HG02852 (cell line): ENCODE results near the gene ZEB2.

Experiments
- ATAC-seq: cut with Tn5 transposase; IDR thresholded peaks from one replicate; pipeline ENCODE4 v1.9.1; 2021; ENCODE audit warnings: mild to moderate bottlenecking, moderate library complexity; ENCODE audit not compliant: unreplicated experiment

ZEB2 gene

GRCh38 chr2:144529841-144530240, 9.9 kb upstream of the ZEB2 start:
- no peak for ATAC-seq

GRCh38 chr2:144528108-144528507, 8.2 kb upstream of the ZEB2 start:
- no peak for ATAC-seq

- no peak for ATAC-seq
Measured at GRCh38 chr2:144526831-144527230, 6.9 kb upstream of the ZEB2 start.

GRCh38 chr2:144524118-144525009, 4.4 kb upstream of the ZEB2 start:
- no peak for ATAC-seq

- ATAC-seq, result no peak
Measured at GRCh38 chr2:144523596-144524117, 3.7 kb upstream of the ZEB2 start.

- ATAC-seq, result no peak
Measured at GRCh38 chr2:144522897-144523595, 3.1 kb upstream of the ZEB2 start.

- ATAC-seq, result no peak
Measured at GRCh38 chr2:144522176-144522896, 2.4 kb upstream of the ZEB2 start.

GRCh38 chr2:144521686-144522085, 1.8 kb upstream of the ZEB2 start:
- no peak for ATAC-seq

- no peak for ATAC-seq
Measured at GRCh38 chr2:144520756-144521487, 1.0 kb upstream of the ZEB2 start.

- no peak for ATAC-seq
Measured at GRCh38 chr2:144519597-144519933, 354 bp downstream of the ZEB2 start.

GRCh38 chr2:144518748-144519596, 947 bp downstream of the ZEB2 start:
- ATAC-seq, result peak; percentile 40

GRCh38 chr2:144517866-144518747, 1.8 kb downstream of the ZEB2 start:
- ATAC-seq, result no peak

GRCh38 chr2:144516981-144517865, 2.7 kb downstream of the ZEB2 start:
- ATAC-seq, result peak; percentile 64

GRCh38 chr2:144516411-144516980, 3.4 kb downstream of the ZEB2 start:
- ATAC-seq, result peak; percentile 25

GRCh38 chr2:144515696-144516410, 4.1 kb downstream of the ZEB2 start:
- ATAC-seq, result no peak

- no peak for ATAC-seq
Measured at GRCh38 chr2:144515099-144515695, 4.7 kb downstream of the ZEB2 start.
